Activated naive CD8-positive, alpha-beta T cell treated with anti-CD3 and anti-CD28 coated beads, Interleukin-2, amount 50 U/mL, for 24 hours (primary cell): ENCODE results near the gene YEATS2.
"Not testable (repeated sequence)": the region's sequence is repeated elsewhere in the genome, so short reads cannot be mapped to it uniquely, and the experiment has no call there.

Experiments
- ATAC-seq: fragments of 150-1000 bp; cut with Tn5 transposase; one replicate; pipeline ENCODE4 v1.10.0; 2021
- DNase-seq: peaks from one replicate; pipeline ENCODE4 v3.0.0; 2021
- H3K27ac Mint-ChIP-seq: one replicate; pipeline ENCODE4 v1.8.0; 2021; ENCODE audit warnings: mild to moderate bottlenecking, mixed read lengths
- H3K27me3 Mint-ChIP-seq: one replicate; pipeline ENCODE4 v1.8.0; 2021; ENCODE audit warnings: mixed read lengths
- H3K36me3 Mint-ChIP-seq: one replicate; pipeline ENCODE4 v1.8.0; 2021; ENCODE audit warnings: low read depth, mixed read lengths
- H3K4me1 Mint-ChIP-seq: one replicate; pipeline ENCODE4 v1.8.0; 2021; ENCODE audit warnings: mixed read lengths
- H3K4me3 Mint-ChIP-seq: one replicate; pipeline ENCODE4 v1.8.0; 2021; ENCODE audit warnings: mild to moderate bottlenecking, moderate library complexity, mixed read lengths
- H3K9me3 Mint-ChIP-seq: one replicate; pipeline ENCODE4 v1.8.0; 2021; ENCODE audit warnings: mixed read lengths

YEATS2 gene

GRCh38 chr3:183697610-183698317 is at the start of gene YEATS2:
Gene YEATS2 (plus strand): TSS chr3:183697797. CDS start chr3:183715163, 17,366 bp downstream.
- ATAC-seq (peak; percentile 82), DNase-seq (peak; percentile 79)
- Mint-ChIP-seq H3K4me1 (peaks cover 39% of the 10 kb centered on the region), H3K36me3 (peaks cover 20% of the 10 kb centered on the region), H3K27ac (peak within 1 kb of the TSS; percentile 87), H3K9me3 (no peaks in the 10 kb centered on the region), H3K4me3 (peak within 1 kb of the TSS; percentile 91), H3K27me3 (no peaks in the 10 kb centered on the region)

GRCh38 chr3:183650554-183650953 is 47.0 kb upstream of the YEATS2 start:
- no peaks in the 10 kb centered on the region for H3K4me1 Mint-ChIP-seq
- ATAC-seq = no peak
- no peaks in the 10 kb centered on the region for H3K27me3 Mint-ChIP-seq
- peaks cover 59% of the 10 kb centered on the region for H3K36me3 Mint-ChIP-seq
- no peak overlapping the region for H3K27ac Mint-ChIP-seq
- H3K4me3 Mint-ChIP-seq = no peak overlapping the region
- DNase-seq = no peak
- peaks cover 33% of the 10 kb centered on the region for H3K9me3 Mint-ChIP-seq

- DNase-seq = no peak
- Mint-ChIP-seq H3K36me3 (peaks cover 68% of the 10 kb centered on the region), H3K27me3 (no peaks in the 10 kb centered on the region), H3K9me3 (peaks cover 41% of the 10 kb centered on the region), H3K4me3 (no peak overlapping the region), H3K4me1 (peaks cover 5% of the 10 kb centered on the region), H3K27ac (no peak overlapping the region)
- no peak for ATAC-seq
Measured at GRCh38 chr3:183653209-183654064, 44.2 kb upstream of the YEATS2 start.

GRCh38 chr3:183654727-183655126 is 42.9 kb upstream of the YEATS2 start:
- no peak overlapping the region for H3K4me3 Mint-ChIP-seq
- H3K9me3 Mint-ChIP-seq = peaks cover 40% of the 10 kb centered on the region
- H3K27me3 Mint-ChIP-seq = no peaks in the 10 kb centered on the region
- H3K27ac Mint-ChIP-seq = no peak overlapping the region
- H3K4me1 Mint-ChIP-seq = peaks cover 8% of the 10 kb centered on the region
- peaks cover 59% of the 10 kb centered on the region for H3K36me3 Mint-ChIP-seq
- DNase-seq (no peak), ATAC-seq (no peak)

GRCh38 chr3:183662099-183662498 is 35.5 kb upstream of the YEATS2 start:
- H3K4me3 Mint-ChIP-seq = no peak overlapping the region
- no peak overlapping the region for H3K27ac Mint-ChIP-seq
- no peaks in the 10 kb centered on the region for H3K27me3 Mint-ChIP-seq
- peaks cover under 1% of the 10 kb centered on the region for H3K9me3 Mint-ChIP-seq
- ATAC-seq (no peak), DNase-seq (no peak)
- H3K36me3 Mint-ChIP-seq = peaks cover 19% of the 10 kb centered on the region
- peaks cover 16% of the 10 kb centered on the region for H3K4me1 Mint-ChIP-seq

GRCh38 chr3:183664913-183665381 is 32.6 kb upstream of the YEATS2 start:
- Mint-ChIP-seq H3K4me1 (peaks cover 10% of the 10 kb centered on the region), H3K27ac (no peak overlapping the region), H3K27me3 (no peaks in the 10 kb centered on the region), H3K9me3 (no peaks in the 10 kb centered on the region), H3K36me3 (peaks cover 14% of the 10 kb centered on the region), H3K4me3 (no peak overlapping the region)
- DNase-seq (no peak), ATAC-seq (no peak)

- no peak overlapping the region for H3K4me3 Mint-ChIP-seq
- no peak for ATAC-seq
- no peaks in the 10 kb centered on the region for H3K9me3 Mint-ChIP-seq
- DNase-seq = no peak
- H3K27me3 Mint-ChIP-seq = no peaks in the 10 kb centered on the region
- H3K36me3 Mint-ChIP-seq = peaks cover 7% of the 10 kb centered on the region
- no peak overlapping the region for H3K27ac Mint-ChIP-seq
- H3K4me1 Mint-ChIP-seq = peaks cover 6% of the 10 kb centered on the region
Measured at GRCh38 chr3:183680061-183680460, 17.5 kb upstream of the YEATS2 start.

- Mint-ChIP-seq H3K4me1 (peaks cover under 1% of the 10 kb centered on the region), H3K36me3 (no peaks in the 10 kb centered on the region), H3K27me3 (no peaks in the 10 kb centered on the region), H3K9me3 (no peaks in the 10 kb centered on the region), H3K4me3 (no peak overlapping the region), H3K27ac (no peak overlapping the region)
- no peak for DNase-seq
- no peak for ATAC-seq
Measured at GRCh38 chr3:183687705-183688104, 9.9 kb upstream of the YEATS2 start.

GRCh38 chr3:183688874-183689273 is 8.7 kb upstream of the YEATS2 start:
- Mint-ChIP-seq H3K9me3 (no peaks in the 10 kb centered on the region), H3K4me3 (no peak overlapping the region), H3K27ac (no peak overlapping the region), H3K4me1 (no peaks in the 10 kb centered on the region), H3K36me3 (no peaks in the 10 kb centered on the region), H3K27me3 (no peaks in the 10 kb centered on the region)
- ATAC-seq = no peak
- no peak for DNase-seq

- not testable (repeated sequence) for H3K27me3 Mint-ChIP-seq, H3K9me3 Mint-ChIP-seq, H3K4me3 Mint-ChIP-seq, H3K4me1 Mint-ChIP-seq, DNase-seq, ATAC-seq, H3K36me3 Mint-ChIP-seq, H3K27ac Mint-ChIP-seq
Measured at GRCh38 chr3:183689621-183690020, 8.0 kb upstream of the YEATS2 start.

GRCh38 chr3:183690402-183690995 is 7.1 kb upstream of the YEATS2 start:
- DNase-seq (no peak), ATAC-seq (no peak)
- H3K4me1 Mint-ChIP-seq = no peaks in the 10 kb centered on the region
- H3K36me3 Mint-ChIP-seq = no peaks in the 10 kb centered on the region
- no peak overlapping the region for H3K27ac Mint-ChIP-seq
- no peaks in the 10 kb centered on the region for H3K27me3 Mint-ChIP-seq
- no peaks in the 10 kb centered on the region for H3K9me3 Mint-ChIP-seq
- no peak overlapping the region for H3K4me3 Mint-ChIP-seq

GRCh38 chr3:183692436-183692835 is 5.2 kb upstream of the YEATS2 start:
- no peaks in the 10 kb centered on the region for H3K36me3 Mint-ChIP-seq
- no peak overlapping the region for H3K4me3 Mint-ChIP-seq
- no peak for ATAC-seq
- H3K9me3 Mint-ChIP-seq = no peaks in the 10 kb centered on the region
- no peaks in the 10 kb centered on the region for H3K27me3 Mint-ChIP-seq
- DNase-seq = no peak
- peaks cover 5% of the 10 kb centered on the region for H3K4me1 Mint-ChIP-seq
- no peak overlapping the region for H3K27ac Mint-ChIP-seq

GRCh38 chr3:183695569-183696364 is 1.8 kb upstream of the YEATS2 start:
- no peak for DNase-seq
- H3K27me3 Mint-ChIP-seq = no peaks in the 10 kb centered on the region
- H3K9me3 Mint-ChIP-seq = no peaks in the 10 kb centered on the region
- no peak for ATAC-seq
- peaks cover 12% of the 10 kb centered on the region for H3K36me3 Mint-ChIP-seq
- no peak overlapping the region for H3K27ac Mint-ChIP-seq
- no peak overlapping the region for H3K4me3 Mint-ChIP-seq
- H3K4me1 Mint-ChIP-seq = peaks cover 30% of the 10 kb centered on the region

- no peak for ATAC-seq
- DNase-seq = no peak
- Mint-ChIP-seq H3K4me3 (peak overlapping the region; percentile 91), H3K36me3 (peaks cover 20% of the 10 kb centered on the region), H3K9me3 (no peaks in the 10 kb centered on the region), H3K27ac (peak overlapping the region; percentile 87), H3K27me3 (no peaks in the 10 kb centered on the region), H3K4me1 (peaks cover 39% of the 10 kb centered on the region)
Measured at GRCh38 chr3:183697123-183697609, 431 bp upstream of the YEATS2 start.
